ENCODE measurements around the gene UPF2.

GRCh38 chr10:11902646-11903045 lies 140.0 kb downstream of the UPF2 start:
- TF ChIP-seq GATA3 (IDR thresholded peaks at IDR 0.05; ENCODE audit: low read depth, low read length) = no peak
- no peak for TF ChIP-seq GATA2 (IDR thresholded peaks at IDR 0.05; ENCODE audit: low read depth, low read length)

All from SH-SY5Y (cell line).